Iris pigment epithelial cell (primary cell): ENCODE data around the gene SEMA7A.
A peak's percentile ranks its signal among the peaks of the same experiment; 100 is the strongest.
"Not testable (repeated sequence)": the region's sequence is repeated elsewhere in the genome, so short reads cannot be mapped to it uniquely, and the experiment has no call there.

Source experiments
- DNase-seq: peaks from one replicate; pipeline ENCODE4 v3.0.0-alpha.2; 2011; ENCODE audit warnings: low read depth

Gene SEMA7A

DNA sequence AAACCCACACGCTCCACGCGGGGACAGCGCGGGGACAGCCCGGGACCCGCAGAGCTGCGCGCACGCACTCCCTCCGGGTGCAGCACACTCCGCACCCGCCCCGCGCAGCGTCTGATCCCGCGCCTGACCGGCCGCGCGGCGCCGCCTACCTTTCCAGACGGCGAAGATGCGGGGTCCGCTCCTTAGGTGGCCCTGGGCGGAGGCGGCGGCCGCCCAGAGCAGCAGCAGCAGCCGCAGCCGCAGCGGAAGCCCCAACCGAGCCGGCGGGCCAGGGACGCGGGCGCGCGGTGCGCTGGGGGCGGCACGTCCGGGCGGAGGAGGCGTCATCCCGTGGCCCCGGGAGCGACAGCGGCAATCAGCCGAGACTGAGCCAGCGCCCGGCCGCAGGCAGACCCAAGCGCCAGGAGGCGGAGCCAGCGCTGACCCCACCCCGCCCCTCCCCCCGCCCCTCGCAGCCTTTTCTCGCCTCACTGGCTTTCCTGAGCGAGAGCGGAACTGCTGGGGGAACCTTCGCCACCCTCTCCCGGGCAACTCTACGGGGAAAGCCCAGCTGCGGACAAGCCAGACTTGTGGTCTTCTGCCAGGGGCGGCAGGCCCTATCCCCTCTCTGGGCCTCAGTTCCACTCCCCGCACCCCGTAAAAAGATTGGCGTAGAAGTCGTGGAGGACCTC is at the start of gene SEMA7A:
Gene SEMA7A (minus strand): TSS at position 367 of the 671 bp plus-strand sequence. CDS start 40 bp downstream, at position 327.
- peak; percentile 51 for DNase-seq

DNA sequence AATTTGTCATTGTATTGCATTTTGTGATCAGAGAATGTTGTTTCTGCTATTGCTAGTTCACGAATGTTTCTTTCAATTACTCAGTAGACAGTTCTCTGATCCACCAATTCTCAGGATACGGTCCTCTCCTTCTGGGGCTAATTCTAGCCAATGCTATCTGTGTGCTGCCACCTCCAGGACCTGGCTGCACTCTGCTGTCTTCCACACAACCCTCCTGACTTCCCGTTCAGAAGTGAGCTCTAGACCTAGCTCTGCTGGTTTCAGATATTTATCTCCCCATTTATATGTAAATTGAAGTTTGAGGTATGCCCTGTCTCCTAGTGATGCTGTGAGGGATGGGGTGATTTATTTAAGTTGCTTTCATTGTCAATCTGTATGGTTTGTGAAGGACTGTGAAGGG is 48.9 kb upstream of the SEMA7A start:
- DNase-seq, result no peak

- DNase-seq, result not testable (repeated sequence)
Measured at GRCh38 chr15:74480364-74480763, 46.6 kb upstream of the SEMA7A start.

DNA sequence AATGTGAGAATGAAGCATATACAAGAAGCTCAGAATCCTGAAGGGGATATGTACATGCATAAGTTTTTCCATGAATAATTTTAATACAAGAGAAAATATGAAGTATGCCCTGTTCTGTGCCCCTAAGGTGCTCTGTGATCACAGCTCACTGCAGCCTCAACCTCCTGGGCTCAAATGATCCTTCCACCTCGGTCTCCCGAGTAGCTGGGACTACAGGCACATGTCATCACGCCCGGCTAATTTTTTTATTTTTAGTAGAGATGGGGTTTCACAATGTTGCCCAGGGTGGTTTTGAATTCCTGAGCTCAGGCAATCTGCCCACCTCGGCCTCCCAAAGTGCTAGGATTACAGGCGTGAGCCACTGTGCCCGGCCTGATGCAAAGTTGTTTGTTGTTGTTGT is 37.9 kb upstream of the SEMA7A start:
- DNase-seq, result not testable (repeated sequence)

GRCh38 chr15:74470631-74471395 is 37.1 kb upstream of the SEMA7A start:
- DNase-seq, result no peak

GRCh38 chr15:74468341-74469032 is 34.7 kb upstream of the SEMA7A start:
- no peak for DNase-seq

- DNase-seq, result no peak
Measured at GRCh38 chr15:74466570-74466969, 32.8 kb upstream of the SEMA7A start.

DNA sequence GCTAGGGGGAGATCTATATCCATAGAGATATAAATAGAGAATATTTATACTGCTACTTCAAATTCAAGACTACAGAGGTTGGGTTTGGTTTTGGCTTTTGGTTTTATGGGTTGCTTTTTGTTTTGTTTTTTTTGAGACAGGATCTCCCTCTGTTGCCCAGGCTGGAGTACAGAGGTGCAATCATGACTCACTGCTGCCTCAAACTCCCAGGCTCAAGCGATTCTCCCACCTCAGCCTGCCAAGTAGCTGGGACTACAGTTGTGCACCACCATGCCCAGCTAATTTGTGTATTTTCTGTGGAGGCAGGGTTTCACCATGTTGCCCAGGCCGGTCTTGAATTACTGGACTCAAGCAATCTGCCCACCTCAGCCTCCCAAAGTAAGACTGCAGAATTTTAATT is 31.1 kb upstream of the SEMA7A start:
- DNase-seq, result no peak

- DNase-seq, result no peak
Measured at GRCh38 chr15:74464216-74464615, 30.5 kb upstream of the SEMA7A start.

GRCh38 chr15:74463634-74464033 is 29.9 kb upstream of the SEMA7A start:
- no peak for DNase-seq

- no peak for DNase-seq
Measured at GRCh38 chr15:74461847-74462511, 28.2 kb upstream of the SEMA7A start.

- peak; percentile 98 for DNase-seq
Measured at GRCh38 chr15:74460871-74461846, 27.4 kb upstream of the SEMA7A start, which contains the start of gene UBL7. TSS of gene UBL7 (minus strand) at chr15:74461160. CDS start at chr15:74458867, 2,293 bp downstream.

DNA sequence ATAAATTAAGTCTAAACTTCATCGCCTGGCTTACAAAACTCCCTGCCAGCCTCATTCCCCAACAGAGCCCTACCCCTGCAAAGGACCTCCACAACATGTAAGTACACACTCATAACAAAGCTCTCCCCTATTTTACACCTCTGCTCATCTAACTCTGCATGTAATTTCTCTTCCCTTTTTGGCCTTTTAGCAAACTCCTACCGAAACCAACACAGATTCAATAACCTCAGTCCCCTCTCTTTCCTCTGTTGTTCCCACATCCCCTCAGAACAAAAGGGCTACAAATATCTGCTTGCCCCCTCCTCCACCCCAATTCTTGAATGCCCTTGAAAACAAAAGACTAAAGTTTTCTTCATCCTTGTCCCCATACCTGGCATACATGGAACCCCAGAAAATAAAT is 26.5 kb upstream of the SEMA7A start:
- no peak for DNase-seq

DNA sequence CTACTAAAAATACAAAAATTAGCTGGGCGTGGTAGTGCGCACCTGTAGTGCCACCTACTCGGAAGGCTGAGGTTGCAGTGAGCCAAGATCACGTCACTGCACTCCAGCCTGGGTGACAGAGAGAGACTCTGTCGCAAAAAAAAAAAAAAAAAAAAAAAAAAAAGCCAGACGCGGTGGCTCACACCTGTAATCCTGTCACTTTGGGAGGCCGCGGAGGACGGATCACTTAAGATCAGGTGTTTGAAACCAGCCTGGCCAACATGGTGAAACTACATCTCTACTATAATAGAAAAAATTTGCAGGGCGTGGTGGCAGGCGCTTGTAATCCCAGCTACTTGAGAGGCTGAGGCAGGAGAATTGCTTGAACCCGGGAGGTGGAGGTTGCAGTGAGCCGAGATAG is 26.0 kb upstream of the SEMA7A start:
- DNase-seq, result not testable (repeated sequence)

- no peak for DNase-seq
Measured at GRCh38 chr15:74458473-74458872, 24.7 kb upstream of the SEMA7A start.

GRCh38 chr15:74457036-74457435 is 23.3 kb upstream of the SEMA7A start:
- DNase-seq, result not testable (repeated sequence)

- no peak for DNase-seq
Measured at GRCh38 chr15:74454764-74455500, 21.2 kb upstream of the SEMA7A start.

- peak; percentile 59 for DNase-seq
Measured at GRCh38 chr15:74453925-74454763, 20.4 kb upstream of the SEMA7A start.
